A673 (cell line): ENCODE results near the gene EPHA6.

ENCODE experiments used
- CTCF ChIP-seq: fragments of 300-800, 200-600 bp; sonication (generic); conservative IDR thresholded peaks from 2 replicates; pipeline ENCODE4 v1.5.1; 2017; ENCODE audit warnings: low read depth, mild to moderate bottlenecking, antibody characterized with exemption, low read length, moderate library complexity, mixed read lengths
- EZH2 ChIP-seq: fragments of 200-600 bp; sonication (generic); IDR thresholded peaks from 2 replicates; pipeline ENCODE4 v1.6.1; 2017; ENCODE audit warnings: borderline replicate concordance, low read depth, mild to moderate bottlenecking, mixed read lengths, antibody characterized with exemption, low read length; ENCODE audit not compliant: poor library complexity, severe bottlenecking

- TF ChIP-seq EZH2 (no peak), CTCF (no peak)
Measured at GRCh38 chr3:97425002-97425401, 610.6 kb downstream of the EPHA6 start.
